ENCODE data around the gene MYH9. TPM values are rescaled to one million over a fixed set of nuclear protein-coding genes. Genes with fewer than 3 reads are reported as not detected.

MYH9 gene
- total RNA-seq, 2 experiments from 2014 or later: 695 to 913 TPM

DNA sequence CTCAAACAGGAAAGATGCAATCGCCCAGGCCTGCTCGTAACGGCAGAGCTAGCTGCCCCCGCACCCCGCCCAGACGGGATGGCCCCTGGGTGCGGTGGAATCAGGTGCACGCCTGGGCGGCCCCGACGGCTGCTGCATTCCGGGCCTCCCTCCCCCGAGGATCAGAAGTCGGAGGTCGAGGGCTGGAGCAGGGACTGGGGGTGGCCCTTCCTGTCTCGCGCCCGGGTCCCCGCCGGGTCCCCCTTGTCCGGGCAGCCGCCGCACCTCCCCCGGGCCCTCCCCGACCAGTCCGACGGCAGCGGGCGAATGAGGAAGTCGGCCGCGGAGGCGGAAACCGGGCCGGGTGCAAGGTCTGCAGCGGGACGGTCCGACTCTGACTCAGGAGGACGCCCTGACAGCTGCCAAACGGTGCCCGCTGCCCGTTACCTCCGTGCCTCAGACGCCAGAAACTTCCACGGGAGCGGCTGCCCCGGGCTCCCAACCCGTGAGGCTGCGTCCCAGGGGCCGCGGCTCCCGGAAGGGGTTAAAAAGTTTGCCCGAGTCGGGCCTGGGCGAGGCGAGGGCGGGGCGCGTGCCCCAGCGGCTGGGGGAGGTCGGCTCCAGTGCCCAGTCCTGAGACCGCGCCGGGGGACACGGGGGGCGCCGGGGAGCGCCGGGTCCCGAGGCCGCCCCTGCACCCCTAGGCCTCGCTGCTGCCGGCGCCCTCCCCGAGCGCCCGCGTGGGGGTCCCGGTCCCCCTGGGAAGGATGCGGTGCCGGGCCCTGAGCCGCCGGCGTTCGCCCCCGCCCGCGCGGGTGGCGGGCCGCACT, 663 bp downstream of the MYH9 start:
- H3K36me3 Mint-ChIP-seq: peaks cover 34% of the 10 kb centered on the region

DNA sequence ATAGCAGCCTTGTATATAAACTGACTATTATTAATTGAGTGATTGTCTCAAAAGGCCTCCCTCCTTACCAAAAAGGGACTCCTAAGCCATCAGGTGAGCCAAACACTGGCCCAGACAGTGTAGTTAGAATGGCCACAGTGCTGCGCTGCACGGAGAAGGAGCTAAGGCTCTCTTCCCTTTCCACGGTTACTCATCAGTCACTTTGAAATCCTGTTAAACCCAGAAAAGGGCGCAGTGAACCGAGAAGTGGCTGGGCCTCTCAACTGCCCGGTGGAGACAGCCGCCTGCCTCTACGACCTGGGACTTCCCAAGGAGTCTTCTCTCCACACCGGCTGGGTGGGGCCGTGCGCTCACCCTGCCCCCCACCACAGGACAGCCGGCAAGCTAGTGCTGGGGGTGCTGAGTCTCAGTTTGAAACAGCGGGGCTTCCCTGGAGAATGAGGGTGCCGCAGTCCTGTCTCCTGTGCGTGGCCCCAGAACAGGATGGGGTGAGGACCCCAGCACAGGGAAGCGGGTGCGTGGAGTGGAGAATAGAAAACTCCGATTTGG, 1.3 kb downstream of the MYH9 start:
- Mint-ChIP-seq H3K27me3 (no peaks in the 10 kb centered on the region), H3K4me3 (peak overlapping the region; percentile 88), H3K27ac (peak overlapping the region; percentile 92), H3K36me3 (peaks cover 39% of the 10 kb centered on the region), H3K9me3 (ENCODE audit: low read depth) (no peaks in the 10 kb centered on the region), H3K4me1 (peaks cover 51% of the 10 kb centered on the region)
- ATAC-seq (no peak), DNase-seq (peak; percentile 73)
- CTCF ChIA-PET: interaction anchor here (0.8 to 4.2 kb wide), 12 partner anchors 11 to 84 kb away, joined by 3 to 33 read pairs (median 4); no protein-coding TSS in a partner anchor

More for the DNA sequence above, 663 bp downstream of the MYH9 start:
- ATAC-seq (peak; percentile 13), DNase-seq (peak; percentile 85)
- Mint-ChIP-seq H3K27ac (peak overlapping the region; percentile 92), H3K9me3 (ENCODE audit: low read depth) (no peaks in the 10 kb centered on the region), H3K4me1 (peaks cover 45% of the 10 kb centered on the region), H3K4me3 (peak overlapping the region; percentile 88), H3K27me3 (no peaks in the 10 kb centered on the region)
- CTCF ChIA-PET: interaction anchor here (0.8 to 4.2 kb wide), 14 partner anchors 12 to 85 kb away, joined by 3 to 33 read pairs (median 4); no protein-coding TSS in a partner anchor

DNA sequence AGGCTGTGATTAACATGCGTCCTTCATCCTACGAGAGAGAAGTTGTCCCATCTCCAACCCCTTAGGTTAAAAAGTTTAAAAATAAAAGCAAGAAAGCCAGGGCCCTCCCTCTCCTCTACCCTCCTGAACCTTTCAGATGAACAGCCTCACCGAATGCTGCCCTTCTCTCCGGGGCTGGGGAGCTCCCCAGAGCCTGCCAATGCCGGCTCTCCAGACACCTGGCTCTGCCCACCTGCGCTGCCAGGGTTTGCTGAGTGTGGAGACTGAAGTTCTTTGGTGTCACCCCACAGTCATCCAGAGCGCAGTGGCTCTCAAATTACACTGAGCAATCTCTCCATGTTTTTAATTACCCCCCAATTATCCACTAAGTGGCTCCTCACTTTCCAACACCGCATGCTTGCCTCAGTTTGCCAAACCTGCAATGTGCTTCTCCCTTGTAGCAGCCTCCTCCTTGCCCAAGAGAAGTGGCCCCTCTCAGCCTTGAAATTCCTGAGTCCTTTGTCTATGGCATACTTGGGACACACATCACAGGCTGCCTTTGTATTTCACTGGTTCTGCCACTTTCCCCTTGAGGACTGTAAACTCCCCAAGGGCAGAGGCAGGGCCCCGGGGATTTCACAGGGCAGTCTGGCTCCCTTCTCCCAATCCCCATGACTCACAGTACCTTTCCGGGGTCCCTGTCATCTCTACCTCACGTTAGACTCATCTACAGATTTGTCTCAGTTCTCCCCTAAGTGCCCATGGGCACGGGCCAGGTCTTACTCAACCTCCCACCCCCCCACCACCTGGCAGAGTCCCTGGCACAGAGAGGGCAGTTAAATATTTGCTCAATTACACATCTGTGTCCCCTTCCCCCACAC, 2.0 kb downstream of the MYH9 start:
- H3K27me3 Mint-ChIP-seq: no peaks in the 10 kb centered on the region
- peaks cover 42% of the 10 kb centered on the region for H3K36me3 Mint-ChIP-seq
- ATAC-seq (no peak), DNase-seq (peak; percentile 63)
- no peaks in the 10 kb centered on the region for H3K9me3 Mint-ChIP-seq (ENCODE audit: low read depth)
- peaks cover 56% of the 10 kb centered on the region for H3K4me1 Mint-ChIP-seq
- peak overlapping the region; percentile 92 for H3K27ac Mint-ChIP-seq
- H3K4me3 Mint-ChIP-seq: peak overlapping the region; percentile 88
- CTCF ChIA-PET: interaction anchor here (0.8 to 4.2 kb wide), 17 partner anchors 11 to 85 kb away, joined by 3 to 33 read pairs (median 7); no protein-coding TSS in a partner anchor

DNA sequence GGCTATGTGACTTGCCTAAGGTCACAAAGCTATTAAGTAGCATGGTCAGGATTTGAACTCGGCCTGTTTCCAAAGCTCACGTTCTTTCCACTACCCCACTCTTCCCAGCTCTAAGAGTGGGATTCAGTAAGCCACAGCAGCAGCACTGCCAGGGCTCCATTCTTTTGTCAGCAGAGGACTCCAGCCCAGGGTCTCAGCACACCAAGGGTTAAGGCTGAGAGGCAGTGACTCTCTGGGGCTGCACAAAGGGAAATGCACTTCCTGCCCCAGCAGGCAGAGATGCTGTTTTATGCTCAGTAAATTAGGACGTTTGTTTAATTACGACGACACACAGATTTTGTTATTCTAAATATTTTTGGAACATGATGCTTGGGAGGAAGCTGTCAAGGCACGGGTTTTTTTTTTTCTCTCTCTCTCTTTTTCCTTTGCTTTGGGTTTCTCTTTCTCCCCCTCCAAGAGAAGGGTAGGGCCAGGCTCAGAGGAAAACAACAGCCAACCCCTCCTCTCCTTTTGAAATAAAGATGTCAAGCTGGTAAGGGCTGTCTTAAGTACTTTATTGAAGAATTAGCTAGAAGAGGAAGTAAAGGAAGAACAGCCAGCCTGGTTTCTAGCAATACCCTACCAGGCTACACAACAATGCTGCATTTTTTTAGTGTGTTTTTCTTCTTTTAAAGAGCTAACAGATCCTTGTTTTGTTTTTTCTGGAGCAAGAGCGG, 2.8 kb downstream of the MYH9 start:
- peak overlapping the region; percentile 88 for H3K4me3 Mint-ChIP-seq
- no peaks in the 10 kb centered on the region for H3K9me3 Mint-ChIP-seq (ENCODE audit: low read depth)
- H3K36me3 Mint-ChIP-seq: peaks cover 47% of the 10 kb centered on the region
- H3K4me1 Mint-ChIP-seq: peaks cover 61% of the 10 kb centered on the region
- peak overlapping the region; percentile 92 for H3K27ac Mint-ChIP-seq
- CTCF ChIA-PET: interaction anchor here (0.6 to 4.2 kb wide), 17 partner anchors 10 to 86 kb away, joined by 3 to 33 read pairs (median 7); no protein-coding TSS in a partner anchor
- peak; percentile 74 for DNase-seq
- no peaks in the 10 kb centered on the region for H3K27me3 Mint-ChIP-seq
- ATAC-seq: no peak

DNA sequence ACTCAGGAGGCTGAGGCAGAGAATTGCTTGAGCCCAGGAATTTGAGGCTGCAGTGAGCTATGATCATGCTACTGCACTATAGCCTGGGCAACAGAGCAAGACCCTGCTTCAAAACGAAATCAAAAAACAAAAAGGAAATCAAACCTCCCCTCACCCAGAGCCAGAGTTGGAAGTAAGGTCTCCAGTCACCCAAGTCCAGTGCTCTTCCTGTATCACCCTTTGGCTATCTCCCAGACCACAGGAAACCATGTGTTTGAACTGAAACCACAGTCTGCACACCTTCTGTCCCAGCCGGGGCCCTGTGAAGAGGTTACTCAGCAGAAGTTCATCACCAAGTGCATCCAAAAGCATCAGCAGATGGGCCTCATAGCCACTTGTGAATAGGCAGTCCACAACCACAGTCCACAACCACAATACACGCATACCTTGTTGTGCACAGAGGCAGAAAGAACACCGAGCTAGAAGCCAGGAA, 4.6 kb downstream of the MYH9 start:
- CTCF ChIA-PET: interaction anchor here (0.7 to 4.2 kb wide), 8 partner anchors 8 to 93 kb away, joined by 3 to 33 read pairs (median 10); no protein-coding TSS in a partner anchor
- peak; percentile 4 for ATAC-seq
- H3K27me3 Mint-ChIP-seq: no peaks in the 10 kb centered on the region
- H3K9me3 Mint-ChIP-seq (ENCODE audit: low read depth): no peaks in the 10 kb centered on the region
- H3K36me3 Mint-ChIP-seq: peaks cover 58% of the 10 kb centered on the region
- H3K4me3 Mint-ChIP-seq: peak overlapping the region; percentile 88
- peak; percentile 91 for DNase-seq
- H3K27ac Mint-ChIP-seq: peak overlapping the region; percentile 87
- H3K4me1 Mint-ChIP-seq: peaks cover 71% of the 10 kb centered on the region

DNA sequence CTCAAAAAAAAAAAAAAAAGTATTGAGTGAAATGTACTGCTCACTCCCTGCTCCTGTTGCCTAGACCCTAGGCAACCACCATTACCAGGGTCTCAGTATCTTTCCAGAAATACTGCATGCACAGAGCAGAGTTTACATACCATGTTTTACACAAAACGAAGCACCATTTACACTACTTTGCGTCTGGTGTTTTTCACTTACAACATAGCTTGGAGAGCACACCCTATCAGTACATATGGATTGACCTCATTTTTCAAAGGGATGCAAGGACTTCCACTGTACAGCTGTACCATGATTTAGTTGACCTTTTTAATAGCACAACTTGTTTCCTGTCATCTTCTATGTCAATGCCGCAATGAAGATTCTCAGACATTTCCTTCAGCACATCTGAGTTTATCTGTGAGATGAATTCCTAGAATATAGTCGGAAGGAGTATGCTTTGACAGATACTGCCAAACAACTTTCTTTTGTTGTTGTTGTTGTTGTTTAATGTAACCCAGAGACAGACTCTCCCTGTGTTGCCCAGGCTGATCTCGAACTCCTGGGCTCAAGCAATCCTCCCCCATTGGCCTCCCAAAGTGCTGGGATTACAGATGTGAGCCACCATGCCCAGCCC, 6.1 kb downstream of the MYH9 start:
- H3K27ac Mint-ChIP-seq: peak overlapping the region; percentile 89
- H3K27me3 Mint-ChIP-seq: no peaks in the 10 kb centered on the region
- H3K36me3 Mint-ChIP-seq: peaks cover 68% of the 10 kb centered on the region
- DNase-seq (no peak), ATAC-seq (no peak)
- peaks cover 85% of the 10 kb centered on the region for H3K4me1 Mint-ChIP-seq
- no peaks in the 10 kb centered on the region for H3K9me3 Mint-ChIP-seq (ENCODE audit: low read depth)
- H3K4me3 Mint-ChIP-seq: peak overlapping the region; percentile 67
- CTCF ChIA-PET: interaction anchor here (1.1 to 4.9 kb wide), 5 partner anchors 10 to 50 kb away, joined by 3 to 28 read pairs (median 3); no protein-coding TSS in a partner anchor

DNA sequence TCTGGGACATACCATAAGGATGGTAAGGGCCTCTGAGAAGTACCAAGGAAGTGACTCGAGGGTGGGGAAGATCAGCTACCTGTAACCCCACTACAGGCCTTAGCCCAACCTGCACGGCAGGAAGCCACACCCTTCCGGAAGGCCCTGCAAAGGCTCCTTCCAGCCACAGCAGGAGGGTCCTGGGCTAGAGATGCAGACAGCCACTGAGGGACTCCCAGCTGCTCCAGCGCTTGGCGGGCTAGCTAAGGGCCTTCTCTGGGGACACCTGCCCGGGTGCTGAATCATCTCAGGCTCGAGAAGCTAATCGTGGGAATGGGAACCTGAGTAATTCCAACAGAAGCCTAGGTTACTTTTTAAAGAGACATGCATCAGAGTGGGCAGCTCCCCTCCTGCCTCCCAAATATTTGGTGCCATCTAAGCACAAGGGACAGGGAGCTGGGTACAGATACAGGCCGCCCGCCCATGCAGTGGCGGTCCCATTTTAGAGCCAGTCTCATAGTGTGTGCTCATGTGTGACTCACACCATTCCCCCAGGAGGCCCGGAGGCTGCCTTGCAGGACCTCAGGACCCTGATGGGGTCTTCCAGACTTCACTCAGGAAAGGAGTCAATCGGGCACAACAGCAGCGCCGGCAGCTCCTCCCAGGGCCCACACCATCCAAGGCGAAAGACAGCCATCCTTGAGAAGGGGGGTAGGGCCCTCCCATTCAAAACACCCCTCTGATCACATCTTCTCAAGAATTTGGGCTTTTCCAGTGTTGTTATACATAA, 8.0 kb downstream of the MYH9 start:
- H3K4me3 Mint-ChIP-seq: peak overlapping the region; percentile 70
- H3K27me3 Mint-ChIP-seq: no peaks in the 10 kb centered on the region
- peak overlapping the region; percentile 93 for H3K27ac Mint-ChIP-seq
- ATAC-seq: peak; percentile 51
- CTCF ChIA-PET: interaction anchor here (1.1 to 6.5 kb wide), 14 partner anchors 9 to 93 kb away, joined by 3 to 47 read pairs (median 6); partner anchors contain the start of gene MYH9
- peak; percentile 81 for DNase-seq
- peaks cover 62% of the 10 kb centered on the region for H3K36me3 Mint-ChIP-seq
- peaks cover 92% of the 10 kb centered on the region for H3K4me1 Mint-ChIP-seq
- no peaks in the 10 kb centered on the region for H3K9me3 Mint-ChIP-seq (ENCODE audit: low read depth)

DNA sequence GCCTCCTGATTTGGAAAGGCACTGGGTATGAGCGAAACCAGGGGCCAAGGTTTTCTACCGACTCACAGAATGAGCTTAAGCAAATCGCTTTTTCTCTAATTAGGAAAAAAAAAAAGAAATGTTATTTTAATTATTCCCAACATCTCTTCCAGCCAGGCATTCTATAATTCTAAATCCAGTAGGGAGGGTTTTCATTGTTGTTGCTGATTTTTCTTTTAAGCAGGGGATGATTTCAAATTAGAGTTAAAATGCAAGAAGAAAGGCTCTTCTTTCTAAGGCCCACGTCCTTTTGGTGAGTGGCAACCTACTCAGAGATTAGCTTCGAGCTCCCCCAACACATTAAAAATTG, 8.9 kb downstream of the MYH9 start:
- no peaks in the 10 kb centered on the region for H3K9me3 Mint-ChIP-seq (ENCODE audit: low read depth)
- H3K27me3 Mint-ChIP-seq: no peaks in the 10 kb centered on the region
- CTCF ChIA-PET: interaction anchor here (1.0 to 7.3 kb wide), 19 partner anchors 6 to 92 kb away, joined by 3 to 47 read pairs (median 4); partner anchors contain the start of gene MYH9
- H3K4me3 Mint-ChIP-seq: peak overlapping the region; percentile 70
- peaks cover 92% of the 10 kb centered on the region for H3K4me1 Mint-ChIP-seq
- ATAC-seq: no peak
- H3K36me3 Mint-ChIP-seq: peaks cover 58% of the 10 kb centered on the region
- H3K27ac Mint-ChIP-seq: peak overlapping the region; percentile 93
- DNase-seq: no peak

DNA sequence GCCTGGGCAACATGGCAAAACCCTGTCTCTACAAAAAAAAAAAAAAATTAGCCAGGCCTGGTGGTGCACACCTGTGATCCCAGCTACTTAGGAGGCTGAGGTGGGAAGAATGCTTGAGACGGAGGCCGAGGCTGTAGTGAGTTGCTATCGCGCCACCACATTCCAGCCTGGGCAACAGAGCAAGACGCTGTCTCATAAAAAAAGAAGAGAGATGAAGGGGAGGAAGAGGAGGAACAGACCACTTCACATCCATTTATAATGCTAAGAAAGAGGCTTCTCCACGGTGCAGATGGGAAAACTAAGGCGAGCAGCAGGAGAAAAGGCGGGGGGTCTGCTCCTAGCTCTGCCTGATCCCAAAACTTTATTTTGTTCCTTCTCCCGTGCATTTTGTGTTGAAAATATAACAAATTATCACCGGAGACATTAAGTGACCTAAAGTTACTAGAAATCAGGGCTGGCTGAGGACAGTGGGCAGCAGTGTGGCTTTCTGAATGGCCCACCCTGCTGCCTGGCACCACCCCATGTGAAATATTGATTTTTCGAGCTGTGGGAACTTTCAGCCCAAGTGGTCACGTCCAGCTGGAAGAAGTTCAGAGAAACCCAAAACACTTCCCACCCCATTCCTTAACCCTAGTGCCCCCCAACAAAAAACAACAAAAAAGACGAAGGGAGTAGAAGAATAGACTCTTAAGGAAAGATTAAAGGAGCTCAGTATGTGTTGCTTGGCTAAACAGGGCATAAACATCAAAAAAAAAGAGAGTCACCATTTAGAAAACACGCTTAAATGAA, 9.5 kb downstream of the MYH9 start:
- DNase-seq (no peak), ATAC-seq (no peak)
- no peaks in the 10 kb centered on the region for H3K27me3 Mint-ChIP-seq
- peak overlapping the region; percentile 70 for H3K4me3 Mint-ChIP-seq
- peaks cover 94% of the 10 kb centered on the region for H3K4me1 Mint-ChIP-seq
- peaks cover 60% of the 10 kb centered on the region for H3K36me3 Mint-ChIP-seq
- H3K27ac Mint-ChIP-seq: peak overlapping the region; percentile 93
- CTCF ChIA-PET: interaction anchor here (0.6 to 7.3 kb wide), 20 partner anchors 7 to 92 kb away, joined by 3 to 47 read pairs (median 4); partner anchors contain the start of gene MYH9
- H3K9me3 Mint-ChIP-seq (ENCODE audit: low read depth): no peaks in the 10 kb centered on the region

DNA sequence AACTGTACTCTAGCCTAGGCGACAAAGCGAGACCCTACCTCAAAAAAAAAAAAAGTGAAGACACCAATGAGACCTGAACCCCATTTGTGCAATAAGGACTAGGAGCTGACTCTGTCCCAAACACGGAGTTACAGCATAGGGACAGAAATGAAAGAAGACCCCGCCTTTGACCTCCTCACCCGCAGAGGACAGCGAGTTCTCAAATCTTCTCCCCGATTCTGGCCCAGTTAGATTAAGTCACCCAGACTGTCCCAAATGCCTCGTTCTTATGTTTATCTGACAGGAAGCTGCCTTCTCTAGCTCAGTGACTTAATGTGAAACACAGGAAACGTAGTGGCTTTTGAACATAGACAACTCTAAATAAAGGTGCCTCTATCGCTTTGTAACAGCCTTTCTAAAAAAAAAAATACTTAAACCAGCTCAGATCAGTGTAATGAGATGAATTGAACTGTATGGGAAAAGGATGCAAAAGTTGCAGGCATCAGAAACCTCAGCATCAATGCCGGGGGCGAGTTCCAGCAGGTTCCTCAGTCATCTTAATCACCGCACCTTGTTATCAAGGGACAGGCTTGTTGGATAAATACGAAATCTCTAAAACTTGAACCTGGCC, 10.6 kb downstream of the MYH9 start:
- H3K9me3 Mint-ChIP-seq (ENCODE audit: low read depth): no peaks in the 10 kb centered on the region
- H3K27me3 Mint-ChIP-seq: no peaks in the 10 kb centered on the region
- peak; percentile 65 for DNase-seq
- peak overlapping the region; percentile 93 for H3K27ac Mint-ChIP-seq
- ATAC-seq: peak; percentile 83
- peaks cover 94% of the 10 kb centered on the region for H3K4me1 Mint-ChIP-seq
- peaks cover 68% of the 10 kb centered on the region for H3K36me3 Mint-ChIP-seq
- peak overlapping the region; percentile 70 for H3K4me3 Mint-ChIP-seq
- CTCF ChIA-PET: interaction anchor here (0.7 to 7.3 kb wide), 20 partner anchors 8 to 139 kb away, joined by 3 to 47 read pairs (median 4); partner anchors contain the start of gene MYH9
